ENCODE measurements around the gene RRM2.

Gene RRM2

GRCh38 chr2:10129490-10129889 lies 7.0 kb downstream of the RRM2 start:
- TF ChIP-seq, protein P1, sequence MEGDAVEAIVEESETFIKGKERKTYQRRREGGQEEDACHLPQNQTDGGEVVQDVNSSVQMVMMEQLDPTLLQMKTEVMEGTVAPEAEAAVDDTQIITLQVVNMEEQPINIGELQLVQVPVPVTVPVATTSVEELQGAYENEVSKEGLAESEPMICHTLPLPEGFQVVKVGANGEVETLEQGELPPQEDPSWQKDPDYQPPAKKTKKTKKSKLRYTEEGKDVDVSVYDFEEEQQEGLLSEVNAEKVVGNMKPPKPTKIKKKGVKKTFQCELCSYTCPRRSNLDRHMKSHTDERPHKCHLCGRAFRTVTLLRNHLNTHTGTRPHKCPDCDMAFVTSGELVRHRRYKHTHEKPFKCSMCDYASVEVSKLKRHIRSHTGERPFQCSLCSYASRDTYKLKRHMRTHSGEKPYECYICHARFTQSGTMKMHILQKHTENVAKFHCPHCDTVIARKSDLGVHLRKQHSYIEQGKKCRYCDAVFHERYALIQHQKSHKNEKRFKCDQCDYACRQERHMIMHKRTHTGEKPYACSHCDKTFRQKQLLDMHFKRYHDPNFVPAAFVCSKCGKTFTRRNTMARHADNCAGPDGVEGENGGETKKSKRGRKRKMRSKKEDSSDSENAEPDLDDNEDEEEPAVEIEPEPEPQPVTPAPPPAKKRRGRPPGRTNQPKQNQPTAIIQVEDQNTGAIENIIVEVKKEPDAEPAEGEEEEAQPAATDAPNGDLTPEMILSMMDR (conservative IDR thresholded peaks at IDR 0.05; ENCODE audit: low read length), result no peak
- no peak for DNase-seq (ENCODE audit: low read depth)
- H3K4me3 ChIP-seq (ENCODE audit: low read length), result no peak overlapping the region

DNA sequence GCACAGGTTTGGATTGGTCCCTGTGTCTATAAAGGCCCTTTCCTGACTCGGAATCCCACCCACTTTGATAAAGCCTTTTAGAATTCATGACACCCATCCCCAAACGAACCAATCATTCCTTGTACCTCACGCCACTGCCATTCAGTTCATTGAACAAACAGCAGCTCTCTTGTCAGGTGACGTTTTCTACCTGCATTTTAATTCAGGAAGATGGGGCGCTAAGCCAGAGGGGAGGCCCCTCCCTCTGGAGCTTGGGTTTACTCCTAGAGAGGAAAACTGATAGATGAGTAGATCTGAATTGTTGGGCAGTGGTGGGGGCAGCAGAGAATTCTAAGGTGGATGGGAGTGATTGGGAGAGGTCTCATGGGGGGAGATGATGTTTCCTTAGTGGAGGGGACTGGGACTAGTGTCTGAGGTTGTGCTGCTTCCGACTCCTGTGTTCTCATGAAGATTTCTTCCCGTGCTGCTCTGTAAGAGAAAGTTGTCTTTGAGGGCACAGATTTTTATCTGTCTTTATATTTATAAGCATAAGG lies 9.6 kb downstream of the RRM2 start:
- DNase-seq (ENCODE audit: low read depth), result no peak
- H3K4me3 ChIP-seq (ENCODE audit: low read length), result no peak overlapping the region
- TF ChIP-seq, protein P1 (conservative IDR thresholded peaks at IDR 0.05; ENCODE audit: low read length), result no peak

DNA sequence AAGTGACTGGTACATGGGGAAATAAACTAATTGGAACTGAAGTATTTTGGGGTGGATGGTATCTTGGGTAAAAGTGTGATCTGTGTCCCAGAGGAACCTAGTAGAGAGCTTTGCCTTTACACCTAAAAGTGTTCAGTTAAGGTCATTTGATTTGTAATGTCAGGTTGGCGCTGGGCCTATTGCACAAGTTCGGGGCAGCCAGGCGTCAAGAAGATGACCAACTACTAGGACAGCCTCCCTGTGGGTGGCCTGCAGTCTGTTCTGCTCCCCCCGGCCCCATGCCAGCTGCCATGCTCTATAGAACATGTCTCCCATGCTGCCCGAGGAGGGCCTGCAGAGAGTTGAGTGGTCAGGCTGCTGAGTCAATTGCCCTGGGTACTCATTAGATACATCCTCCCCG lies 10.1 kb downstream of the RRM2 start:
- TF ChIP-seq, protein P1 (conservative IDR thresholded peaks at IDR 0.05; ENCODE audit: low read length), result no peak
- H3K4me3 ChIP-seq (ENCODE audit: low read length), result no peak overlapping the region
- DNase-seq (ENCODE audit: low read depth), result no peak

- no peak for DNase-seq (ENCODE audit: low read depth)
- H3K4me3 ChIP-seq (ENCODE audit: low read length), result no peak overlapping the region
- TF ChIP-seq, protein P1 (conservative IDR thresholded peaks at IDR 0.05; ENCODE audit: low read length), result no peak
Observed at GRCh38 chr2:10132996-10133647, 10.6 kb downstream of the RRM2 start.

- DNase-seq (ENCODE audit: low read depth), result peak; percentile 37
- no peak overlapping the region for H3K4me3 ChIP-seq (ENCODE audit: low read length)
- TF ChIP-seq, protein P1 (conservative IDR thresholded peaks at IDR 0.05; ENCODE audit: low read length), result no peak
Observed at GRCh38 chr2:10135296-10136089, 13.0 kb downstream of the RRM2 start.

DNA sequence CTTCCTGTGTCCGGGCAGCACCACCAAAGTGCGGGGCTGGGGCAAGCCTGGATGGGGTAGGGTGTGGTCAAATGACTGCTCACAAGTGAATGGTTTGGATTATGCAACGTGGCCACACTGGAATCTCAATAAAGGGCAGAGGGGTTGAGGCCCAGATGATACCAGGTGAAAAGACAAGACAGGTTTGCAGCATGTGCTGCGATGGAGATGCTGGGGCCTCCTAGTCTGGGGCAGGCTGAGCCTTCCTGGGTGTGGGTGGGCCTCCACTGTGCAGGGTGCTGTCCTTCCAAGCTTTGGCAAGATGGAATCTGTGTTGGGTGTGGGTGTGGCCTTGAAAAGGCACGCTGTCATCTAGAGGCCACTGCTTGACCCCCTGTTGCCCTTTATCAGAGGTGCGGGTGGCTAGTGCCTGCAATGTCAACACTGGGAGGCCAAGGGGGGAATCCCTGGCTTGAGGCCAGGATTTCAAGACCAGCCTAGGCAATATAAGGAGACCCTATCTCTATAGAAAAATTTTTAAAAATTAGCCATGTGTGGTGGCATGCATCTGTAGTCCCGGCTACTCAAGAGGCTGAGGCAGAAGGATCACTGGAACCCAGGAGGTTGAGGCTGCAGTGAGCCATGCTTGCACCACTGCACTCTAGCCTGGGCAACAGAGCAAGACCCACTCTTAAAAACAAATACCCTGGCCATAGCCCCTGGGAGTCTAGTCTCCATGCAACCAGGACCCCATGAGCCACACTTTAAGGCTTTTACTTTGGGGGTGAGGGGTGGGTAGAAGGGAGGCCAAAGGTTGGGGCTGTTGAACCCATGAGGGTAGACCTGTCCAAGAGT lies 13.8 kb downstream of the RRM2 start:
- no peak for DNase-seq (ENCODE audit: low read depth)

More for the DNA sequence above, 13.8 kb downstream of the RRM2 start:
- TF ChIP-seq, protein P1 (conservative IDR thresholded peaks at IDR 0.05; ENCODE audit: low read length), result no peak
- no peak overlapping the region for H3K4me3 ChIP-seq (ENCODE audit: low read length)
